Adrenal gland (tissue), 12 donors: ENCODE results near the gene HOPX. TPM values are rescaled to one million over a fixed set of nuclear protein-coding genes. Genes with fewer than 3 reads are reported as not detected.
A peak's percentile ranks its signal among the peaks of the same experiment; 100 is the strongest.

Source experiments
- DNase-seq, 7 donors: peaks; one replicate each; pipeline ENCODE4 v3.0.0-alpha.2; 2019 to 2020
- H3K27ac ChIP-seq, 5 donors: fragments of 200-600 bp; sonication (generic) in 4 of 5; 1 replicate in 3 of 5; 2 replicates in 2 of 5; pipeline versions ENCODE4 v1.5.1 to v1.8.0; 2016 to 2020; ENCODE audit warnings: mild to moderate bottlenecking in 1 of 5
- H3K27me3 ChIP-seq: fragments of 200-600 bp; 2 replicates; pipeline ENCODE4 v1.8.0; 2021
- H3K36me3 ChIP-seq, 2 donors: fragments of 200-600 bp; replicated peaks in 1 of 2; 1 replicate in 1 of 2; 2 replicates in 1 of 2; pipeline versions ENCODE4 v1.5.1 to v1.8.0; 2018 to 2022
- H3K4me1 ChIP-seq, 2 donors: fragments of 200-600 bp; replicated peaks in 1 of 2; 1 replicate in 1 of 2; 2 replicates in 1 of 2; pipeline versions ENCODE4 v1.5.1 to v1.8.0; 2018 to 2021
- H3K4me3 ChIP-seq, 4 donors: fragments of 200-600 bp; sonication (generic) in 3 of 4; one replicate each; pipeline ENCODE4 v1.5.1; 2016 to 2018
- H3K9me3 ChIP-seq, 3 donors: fragments of 200-600 bp; sonication (generic) in 1 of 3; replicated peaks in 1 of 3; 1 replicate in 2 of 3; 2 replicates in 1 of 3; pipeline versions ENCODE4 v1.5.1 to v1.8.0; 2016 to 2021
- POLR2A ChIP-seq, 2 donors: fragments of 450-650 bp; IDR thresholded peaks; one replicate each; pipeline ENCODE4 v1.6.1; 2017; ENCODE audit warnings: antibody characterized with exemption in 2 of 2, mild to moderate bottlenecking in 2 of 2, moderate library complexity in 1 of 2
- WGBS, 4 donors: extraction: QIAGEN DNeasy Blood & Tissue Kit in 2 of 4; methylation state at CpG; one replicate each; pipeline versions ENCODE4 v1.1.5 to v1.1.7; 2013 to 2017; 5-methylcytosine and 5-hydroxymethylcytosine counted together
- intact Hi-C, 2 donors: fragments of 100-400 bp; cut with DNase I; formaldehyde crosslinking; loops; one replicate each; pipeline versions ENCODE4 v1.14.1 to v1.15.0; 2022 to 2023
- polyA plus RNA-seq, 3 donors: library from polyadenylated mRNA; stranded (reverse); fragments of 200-250 nt in 2 of 3; fragments of 350-450 nt in 1 of 3; fragmentation: Illumina TruSeq in 1 of 3; extraction: RNeasy Lipid Tissue Mini Kit (QIAGEN cat#74804) in 1 of 3; gene quantifications; one replicate each; pipeline ENCODE4 v1.2.3, GENCODE V29; 2013 to 2014
- total RNA-seq, 9 donors: library from RNA; depleted of rRNA in 4 of 9; stranded (reverse); fragments of >200 nt in 4 of 9; fragments of 120-200 nt in 1 of 9; fragmentation: NEBNext Ultra II Directional in 1 of 9; extraction: Animal tissue kit (Norgen Biotek cat#: 25700) in 1 of 9; gene quantifications; one replicate each; pipeline versions ENCODE4 v1.1.0 to v1.2.4, GENCODE V29; 2013 to 2023
- TF ChIP-seq, protein P1 (sequence below), 6 experiments: fragments of 450-650 bp in 4 of 6; fragments of 200-600 bp in 2 of 6; sonication (generic) in 1 of 6; IDR thresholded peaks; 1 replicate in 5 of 6; 2 replicates in 1 of 6; pipeline versions ENCODE4 v1.5.1 to v1.8.0; 2016 to 2021; ENCODE audit warnings: antibody characterized with exemption in 6 of 6, mild to moderate bottlenecking in 2 of 6, moderate library complexity in 1 of 6
- donor health status: healthy with polysubstance abuse.
- donor health status: Bipolar disorder and iron deficiency.
- donor health status: DM: yes; HTN: yes; CAD: no.
- donor health status: DM: no; HTN: no; CAD: no.
- donor health status: DM: no; HTN: no; CAD: no.
- donor health status: DM: yes; HTN: yes; CAD: no.

Gene HOPX
- total and polyA plus RNA-seq, 12 donors, result 6.4 to 79.5 (median 28.8) TPM

DNA sequence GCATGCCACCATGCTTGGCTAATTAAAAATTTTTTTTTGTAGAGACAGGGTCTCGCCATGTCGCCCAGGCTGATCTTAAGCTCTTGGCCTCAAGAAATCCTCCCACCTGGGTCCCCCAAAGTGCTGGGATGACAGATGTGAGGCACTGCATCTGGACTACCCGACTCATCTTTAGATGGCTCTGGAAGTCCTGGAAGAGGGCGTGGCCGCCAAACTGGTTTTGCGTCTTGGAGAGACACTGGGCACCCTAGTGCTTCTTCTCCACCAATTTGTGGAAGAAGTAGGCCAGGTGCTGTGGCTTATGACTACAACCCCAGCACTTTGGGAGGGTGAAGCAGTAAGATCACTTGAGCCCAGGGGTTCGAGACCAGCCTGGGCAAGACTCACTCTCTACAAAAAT lies 47.6 kb downstream of the HOPX start:
- Histone ChIP-seq H3K27ac (no peak overlapping the region), H3K4me1 (no peaks in the 10 kb centered on the region), H3K27me3 (no peaks in the 10 kb centered on the region), H3K4me3 (no peak overlapping the region), H3K36me3 (no peaks in the 10 kb centered on the region), H3K9me3 (no peaks in the 10 kb centered on the region)
- WGBS, 4 donors, result 90 to 100% (median 93%) methylated on average over 3 to 7 of the region's 7 CpGs
- no peak for TF ChIP-seq POLR2A (IDR thresholded peaks at IDR 0.05)
- TF ChIP-seq, protein P1, sequence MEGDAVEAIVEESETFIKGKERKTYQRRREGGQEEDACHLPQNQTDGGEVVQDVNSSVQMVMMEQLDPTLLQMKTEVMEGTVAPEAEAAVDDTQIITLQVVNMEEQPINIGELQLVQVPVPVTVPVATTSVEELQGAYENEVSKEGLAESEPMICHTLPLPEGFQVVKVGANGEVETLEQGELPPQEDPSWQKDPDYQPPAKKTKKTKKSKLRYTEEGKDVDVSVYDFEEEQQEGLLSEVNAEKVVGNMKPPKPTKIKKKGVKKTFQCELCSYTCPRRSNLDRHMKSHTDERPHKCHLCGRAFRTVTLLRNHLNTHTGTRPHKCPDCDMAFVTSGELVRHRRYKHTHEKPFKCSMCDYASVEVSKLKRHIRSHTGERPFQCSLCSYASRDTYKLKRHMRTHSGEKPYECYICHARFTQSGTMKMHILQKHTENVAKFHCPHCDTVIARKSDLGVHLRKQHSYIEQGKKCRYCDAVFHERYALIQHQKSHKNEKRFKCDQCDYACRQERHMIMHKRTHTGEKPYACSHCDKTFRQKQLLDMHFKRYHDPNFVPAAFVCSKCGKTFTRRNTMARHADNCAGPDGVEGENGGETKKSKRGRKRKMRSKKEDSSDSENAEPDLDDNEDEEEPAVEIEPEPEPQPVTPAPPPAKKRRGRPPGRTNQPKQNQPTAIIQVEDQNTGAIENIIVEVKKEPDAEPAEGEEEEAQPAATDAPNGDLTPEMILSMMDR (IDR thresholded peaks at IDR 0.05), result no peak
- intact Hi-C loops, result no loop called here
- peak in 1 of 7 donors; percentile 11 for DNase-seq

DNA sequence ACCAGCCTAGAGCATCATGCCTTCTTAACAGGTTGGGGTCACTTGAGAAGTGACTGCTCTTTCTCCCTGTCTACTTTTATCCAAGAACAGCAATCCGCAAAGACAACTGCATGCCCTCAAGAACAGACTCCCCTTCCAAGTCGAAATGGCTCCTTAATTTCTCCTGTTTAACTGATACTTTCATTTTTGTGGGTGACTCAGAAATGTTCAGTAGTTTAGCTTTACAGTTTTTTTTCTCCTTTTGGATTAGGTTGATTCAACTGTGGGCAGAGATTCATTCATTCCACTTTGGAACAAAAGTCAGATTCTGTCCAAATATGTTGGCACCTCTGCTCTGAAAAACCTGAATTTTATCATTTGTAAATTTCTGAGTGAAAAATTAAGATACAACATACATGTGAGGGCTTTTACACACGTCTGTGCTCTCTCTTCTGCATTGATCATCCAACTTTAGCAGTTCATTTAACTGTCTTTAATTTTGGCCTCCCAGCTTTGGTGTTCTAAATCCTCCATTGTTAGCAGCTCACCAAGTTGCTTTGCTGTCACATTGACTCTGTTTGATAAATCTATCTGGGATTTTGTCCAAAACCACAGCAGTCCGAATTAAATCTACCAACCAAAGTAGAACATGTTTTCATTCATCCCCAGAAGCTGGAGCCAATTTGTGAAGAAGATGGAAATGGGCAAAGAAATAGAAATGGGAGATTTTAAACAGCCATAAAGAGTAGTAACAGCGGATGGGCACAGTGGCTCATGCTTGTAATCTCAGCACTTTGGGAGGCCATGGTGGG lies 50.0 kb downstream of the HOPX start:
- Histone ChIP-seq H3K27ac (no peak overlapping the region), H3K27me3 (no peaks in the 10 kb centered on the region), H3K4me3 (no peak overlapping the region), H3K36me3 (no peaks in the 10 kb centered on the region), H3K9me3 (no peaks in the 10 kb centered on the region), H3K4me1 (no peaks in the 10 kb centered on the region)
- TF ChIP-seq, protein P1 (IDR thresholded peaks at IDR 0.05), result no peak
- no peak for TF ChIP-seq POLR2A (IDR thresholded peaks at IDR 0.05)
- intact Hi-C loops, result no loop called here
- DNase-seq, result peak in 1 of 7 donors; percentile 14
- WGBS, 4 donors, result 61 to 71% (median 63%) methylated on average over 5 of the region's 5 CpGs

DNA sequence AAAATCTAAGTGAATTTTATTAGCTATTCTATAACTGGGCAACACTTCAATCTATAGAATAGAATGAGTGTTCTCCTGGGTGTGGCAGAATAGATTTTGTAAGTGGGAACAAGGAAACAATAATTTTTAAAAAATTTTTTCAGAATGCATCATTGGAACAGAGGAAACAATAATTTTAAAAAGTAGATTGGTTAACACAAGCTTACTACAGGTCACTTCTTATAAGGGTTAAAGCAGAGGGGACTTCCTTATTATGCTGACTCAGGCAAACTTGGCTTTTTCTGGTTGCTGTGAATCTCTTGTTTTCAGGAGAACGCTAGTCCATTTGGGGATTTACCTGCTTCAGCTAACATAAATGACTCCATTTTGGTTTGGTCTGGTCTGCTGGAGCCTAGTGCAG lies 52.5 kb downstream of the HOPX start:
- 68 to 85% (median 83%) methylated on average over 1 of the region's 1 CpG for WGBS, 4 donors
- no peak overlapping the region for H3K27ac ChIP-seq

DNA sequence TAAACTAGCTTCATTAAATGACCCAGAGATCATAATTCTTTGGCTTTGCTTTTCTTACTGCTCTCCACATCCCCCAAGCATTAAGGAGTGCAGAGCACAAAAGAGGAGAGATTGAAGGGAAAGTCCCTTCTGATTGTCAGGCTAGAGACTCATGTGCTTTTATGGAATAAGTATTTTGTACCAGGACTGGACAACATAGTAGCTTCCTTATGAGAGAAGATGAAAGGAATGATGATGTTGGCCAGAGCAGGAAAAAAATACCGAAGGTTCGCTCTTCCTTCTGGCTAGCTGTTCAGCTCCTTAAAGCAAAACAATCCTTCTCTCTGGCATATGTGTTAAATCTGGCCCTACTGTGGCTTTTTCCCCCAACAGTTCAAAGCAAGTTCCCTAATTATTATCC lies 53.1 kb downstream of the HOPX start:
- 69 to 82% (median 74%) methylated on average over 2 of the region's 2 CpGs for WGBS, 4 donors

More for the DNA sequence above, 52.5 kb downstream of the HOPX start:
- Histone ChIP-seq H3K36me3 (no peaks in the 10 kb centered on the region), H3K9me3 (peaks cover 0 to 4% (median 0%) of the 10 kb centered on the region in 3 donors), H3K27me3 (no peaks in the 10 kb centered on the region), H3K4me1 (no peaks in the 10 kb centered on the region), H3K4me3 (no peak overlapping the region)
- no peak for TF ChIP-seq POLR2A (IDR thresholded peaks at IDR 0.05)
- TF ChIP-seq, protein P1 (IDR thresholded peaks at IDR 0.05), result no peak
- DNase-seq, result no peak
- intact Hi-C loops, result no loop called here

More for the DNA sequence above, 53.1 kb downstream of the HOPX start:
- Histone ChIP-seq H3K9me3 (peaks cover 0 to 4% (median 0%) of the 10 kb centered on the region in 3 donors), H3K27me3 (no peaks in the 10 kb centered on the region), H3K27ac (no peak overlapping the region), H3K36me3 (no peaks in the 10 kb centered on the region), H3K4me1 (no peaks in the 10 kb centered on the region), H3K4me3 (no peak overlapping the region)
- no peak for DNase-seq
- TF ChIP-seq, protein P1 (IDR thresholded peaks at IDR 0.05), result no peak
- no peak for TF ChIP-seq POLR2A (IDR thresholded peaks at IDR 0.05)
- intact Hi-C loops, result no loop called here
